HFFc6 (cell line): ENCODE measurements around the gene EEF1AKMT3. TPM values are rescaled to one million over a fixed set of nuclear protein-coding genes. Genes with fewer than 3 reads are reported as not detected.

Experiments used
- DNase-seq: peaks from one replicate; pipeline ENCODE4 v3.0.0-alpha.2; 2018
- H3K27ac Mint-ChIP-seq: 2 replicates; pipeline ENCODE4 v1.8.0; 2020; ENCODE audit warnings: mild to moderate bottlenecking, mixed read lengths
- H3K27me3 Mint-ChIP-seq: 2 replicates; pipeline ENCODE4 v1.8.0; 2021; ENCODE audit warnings: mild to moderate bottlenecking, moderate library complexity, mixed read lengths; ENCODE audit not compliant: insufficient read depth
- H3K36me3 Mint-ChIP-seq: 2 replicates; pipeline ENCODE4 v1.8.0; 2021; ENCODE audit warnings: low read depth, mixed read lengths
- H3K4me1 Mint-ChIP-seq: 2 replicates; pipeline ENCODE4 v1.8.0; 2020; ENCODE audit warnings: low read depth, mixed read lengths
- H3K4me3 Mint-ChIP-seq: 2 replicates; pipeline ENCODE4 v1.8.0; 2020; ENCODE audit warnings: mild to moderate bottlenecking, moderate library complexity, mixed read lengths
- H3K9me3 Mint-ChIP-seq: 2 replicates; pipeline ENCODE4 v1.8.0; 2020; ENCODE audit warnings: mild to moderate bottlenecking, mixed read lengths
- total RNA-seq, 6 experiments: library from RNA; stranded (reverse); fragmentation: NEBNext Ultra II Directional; extraction: Animal tissue kit (Norgen Biotek cat#: 25700); gene quantifications; 2 replicates in 1 of 6; 3 replicates in 5 of 6; pipeline ENCODE4 v1.2.3, GENCODE V29; 2021
- TF ChIP-seq, protein P1 (sequence below): fragments of 200-600 bp; sonication (generic); IDR thresholded peaks from 2 replicates; pipeline ENCODE4 v1.5.0; 2021; ENCODE audit warnings: antibody characterized with exemption, mild to moderate bottlenecking

EEF1AKMT3 gene
- total RNA-seq, 6 experiments from 2014 or later: 6.3 to 9.0 (median 7.8) TPM

GRCh38 chr12:57796996-57797395, 24.6 kb downstream of the EEF1AKMT3 start:
- Mint-ChIP-seq H3K36me3 (peaks cover 27% of the 10 kb centered on the region), H3K27me3 (no peaks in the 10 kb centered on the region), H3K4me1 (peaks cover 32% of the 10 kb centered on the region), H3K27ac (no peak overlapping the region), H3K9me3 (no peaks in the 10 kb centered on the region), H3K4me3 (no peak overlapping the region)
- TF ChIP-seq, protein P1, sequence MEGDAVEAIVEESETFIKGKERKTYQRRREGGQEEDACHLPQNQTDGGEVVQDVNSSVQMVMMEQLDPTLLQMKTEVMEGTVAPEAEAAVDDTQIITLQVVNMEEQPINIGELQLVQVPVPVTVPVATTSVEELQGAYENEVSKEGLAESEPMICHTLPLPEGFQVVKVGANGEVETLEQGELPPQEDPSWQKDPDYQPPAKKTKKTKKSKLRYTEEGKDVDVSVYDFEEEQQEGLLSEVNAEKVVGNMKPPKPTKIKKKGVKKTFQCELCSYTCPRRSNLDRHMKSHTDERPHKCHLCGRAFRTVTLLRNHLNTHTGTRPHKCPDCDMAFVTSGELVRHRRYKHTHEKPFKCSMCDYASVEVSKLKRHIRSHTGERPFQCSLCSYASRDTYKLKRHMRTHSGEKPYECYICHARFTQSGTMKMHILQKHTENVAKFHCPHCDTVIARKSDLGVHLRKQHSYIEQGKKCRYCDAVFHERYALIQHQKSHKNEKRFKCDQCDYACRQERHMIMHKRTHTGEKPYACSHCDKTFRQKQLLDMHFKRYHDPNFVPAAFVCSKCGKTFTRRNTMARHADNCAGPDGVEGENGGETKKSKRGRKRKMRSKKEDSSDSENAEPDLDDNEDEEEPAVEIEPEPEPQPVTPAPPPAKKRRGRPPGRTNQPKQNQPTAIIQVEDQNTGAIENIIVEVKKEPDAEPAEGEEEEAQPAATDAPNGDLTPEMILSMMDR: no peak
- DNase-seq: no peak

DNA sequence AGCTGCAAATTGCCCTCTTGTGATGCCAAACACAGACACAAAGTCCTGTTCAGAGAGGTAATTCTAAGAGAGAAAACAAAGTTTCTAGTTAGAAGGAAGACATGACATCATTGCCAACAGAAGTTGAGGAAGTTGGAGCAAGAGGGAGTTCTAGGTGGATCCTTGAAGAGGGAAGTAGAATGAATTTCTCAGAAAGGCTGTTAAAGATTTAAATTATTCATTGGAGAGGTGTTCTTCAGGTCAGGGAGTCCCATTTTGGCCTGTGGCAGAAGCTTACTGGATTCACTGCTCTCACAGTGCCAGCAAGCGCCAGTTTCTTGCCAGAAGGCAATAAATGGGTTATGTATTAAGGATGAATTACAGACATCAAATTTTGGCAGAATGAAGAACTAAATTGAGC, 25.5 kb downstream of the EEF1AKMT3 start:
- no peak for DNase-seq
- Mint-ChIP-seq H3K36me3 (peaks cover 23% of the 10 kb centered on the region), H3K27me3 (no peaks in the 10 kb centered on the region)

GRCh38 chr12:57800965-57801364, 28.6 kb downstream of the EEF1AKMT3 start:
- H3K4me1 Mint-ChIP-seq: peaks cover 3% of the 10 kb centered on the region
- TF ChIP-seq, protein P1: no peak
- no peak overlapping the region for H3K27ac Mint-ChIP-seq
- H3K9me3 Mint-ChIP-seq: no peaks in the 10 kb centered on the region
- H3K4me3 Mint-ChIP-seq: no peak overlapping the region
- DNase-seq: no peak
- no peaks in the 10 kb centered on the region for H3K27me3 Mint-ChIP-seq
- H3K36me3 Mint-ChIP-seq: peaks cover 13% of the 10 kb centered on the region

More for the DNA sequence above, 25.5 kb downstream of the EEF1AKMT3 start:
- Mint-ChIP-seq H3K4me3 (no peak overlapping the region), H3K4me1 (peaks cover 29% of the 10 kb centered on the region), H3K27ac (no peak overlapping the region), H3K9me3 (no peaks in the 10 kb centered on the region)
- TF ChIP-seq, protein P1: no peak

DNA sequence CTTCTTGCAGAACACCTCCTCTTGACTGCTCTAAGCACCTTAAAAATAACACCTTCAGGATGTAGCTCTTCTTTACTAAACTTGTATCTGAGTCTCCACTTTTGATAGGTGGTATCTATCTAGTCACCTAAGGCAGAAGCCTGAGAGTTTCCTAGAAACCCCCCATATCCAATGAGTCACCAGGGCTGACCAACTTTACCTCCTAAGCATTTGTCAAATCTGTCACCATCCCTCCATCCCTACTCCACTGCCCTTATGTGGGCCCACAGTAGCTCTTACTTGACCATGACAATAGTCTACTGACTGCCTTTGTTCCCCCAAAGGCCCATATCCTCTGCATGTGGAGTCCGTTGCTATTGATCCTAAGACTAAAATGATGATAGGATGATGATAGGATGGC, 30.2 kb downstream of the EEF1AKMT3 start:
- no peak overlapping the region for H3K4me3 Mint-ChIP-seq
- H3K4me1 Mint-ChIP-seq: no peaks in the 10 kb centered on the region
- no peak overlapping the region for H3K27ac Mint-ChIP-seq
- no peaks in the 10 kb centered on the region for H3K27me3 Mint-ChIP-seq
- DNase-seq: no peak
- peaks cover 12% of the 10 kb centered on the region; the same call in 1 of the 2 replicates for H3K36me3 Mint-ChIP-seq
- TF ChIP-seq, protein P1: no peak
- H3K9me3 Mint-ChIP-seq: no peaks in the 10 kb centered on the region

- DNase-seq: peak; percentile 36
- Mint-ChIP-seq H3K36me3 (peaks cover 12% of the 10 kb centered on the region; the same call in 1 of the 2 replicates), H3K27ac (no peak overlapping the region), H3K27me3 (no peaks in the 10 kb centered on the region), H3K4me3 (no peak overlapping the region), H3K4me1 (no peaks in the 10 kb centered on the region), H3K9me3 (no peaks in the 10 kb centered on the region)
- TF ChIP-seq, protein P1: peak; percentile 85
Observed at GRCh38 chr12:57803319-57803893, 31.0 kb downstream of the EEF1AKMT3 start.
